Transverse colon (tissue), 4 donors: ENCODE data around the gene ERG. TPM values are rescaled to one million over a fixed set of nuclear protein-coding genes. Genes with fewer than 3 reads are reported as not detected.
A peak's percentile ranks its signal among the peaks of the same experiment; 100 is the strongest.

Experiments
- DNase-seq: peaks from one replicate; pipeline ENCODE4 v3.0.0-alpha.2; 2019
- H3K27ac ChIP-seq, 4 donors: fragments of 200-600 bp; sonication (generic); 2 replicates each; pipeline ENCODE4 v1.5.1; 2016 to 2018; ENCODE audit warnings: inconsistent platforms in 4 of 4
- H3K27me3 ChIP-seq: fragments of 200-600 bp; sonication (generic); 2 replicates; pipeline ENCODE4 v1.5.1; 2017; ENCODE audit warnings: inconsistent platforms
- H3K36me3 ChIP-seq, 4 donors: fragments of 200-600 bp; sonication (generic); 2 replicates each; pipeline ENCODE4 v1.5.1; 2017 to 2019; ENCODE audit warnings: inconsistent platforms in 4 of 4
- H3K4me1 ChIP-seq, 4 donors: fragments of 200-600 bp; sonication (generic); 2 replicates each; pipeline ENCODE4 v1.5.1; 2017 to 2020; ENCODE audit warnings: inconsistent platforms in 4 of 4
- H3K4me3 ChIP-seq, 4 donors: fragments of 200-600 bp; sonication (generic); 1 replicate in 1 of 4; 2 replicates in 3 of 4; pipeline versions ENCODE4 v1.5.1 to v1.6.1; 2017 to 2019; ENCODE audit warnings: inconsistent platforms in 4 of 4
- H3K9me3 ChIP-seq, 2 donors: fragments of 200-600 bp; sonication (generic); 2 replicates each; pipeline ENCODE4 v1.5.1; 2017 to 2019; ENCODE audit warnings: inconsistent platforms in 2 of 2
- CTCF ChIP-seq, 5 experiments: fragments of 200-600 bp in 3 of 5; fragments of 450-650 bp in 2 of 5; sonication (generic) in 3 of 5; IDR thresholded peaks; 1 replicate in 2 of 5; 2 replicates in 3 of 5; pipeline ENCODE4 v1.5.1; 2016 to 2017; ENCODE audit warnings: antibody characterized with exemption in 5 of 5, inconsistent platforms in 3 of 5, mild to moderate bottlenecking in 2 of 5, moderate library complexity in 1 of 5
- EP300 ChIP-seq: sonication (generic); formaldehyde crosslinking; IDR thresholded peaks from one replicate; pipeline ENCODE4 v1.6.1; 2017; ENCODE audit warnings: antibody characterized with exemption, low read depth
- POLR2A ChIP-seq: fragments of 450-650 bp; IDR thresholded peaks from one replicate; pipeline ENCODE4 v1.6.1; 2016; ENCODE audit warnings: antibody characterized with exemption, mild to moderate bottlenecking, moderate library complexity
- POLR2AphosphoS5 ChIP-seq, 3 donors: sonication (generic); formaldehyde crosslinking; IDR thresholded peaks; one replicate each; pipeline ENCODE4 v1.6.1; 2016; ENCODE audit warnings: antibody characterized with exemption in 3 of 3
- WGBS, 2 donors: methylation state at CpG; one replicate each; pipeline ENCODE4 v1.1.5; 2018; ENCODE audit warnings: low coverage in 1 of 2; 5-methylcytosine and 5-hydroxymethylcytosine counted together
- in situ Hi-C, 4 donors: fragments of 200-750 bp; cut with MboI; loops; one replicate each; pipeline versions ENCODE4 v1.15.0 to v1.15.1; 2017; ENCODE audit warnings: low sequenced_read_pairs in 3 of 4, low pct_ligation_motif_present in 1 of 4, low pct_unique_long_range_greater_than_20kb in 1 of 4
- intact Hi-C: fragments of 100-400 bp; cut with DNase I; formaldehyde crosslinking; loops from one replicate; pipeline ENCODE4 v1.15.1; 2023; ENCODE audit warnings: low total_unique reads
- total RNA-seq, 4 donors: library from RNA; depleted of rRNA; stranded (reverse); fragments of >200 nt; gene quantifications; one replicate each; pipeline ENCODE4 v1.1.0, GENCODE V29; 2016

The ERG gene
- total RNA-seq, 4 donors from 2014 or later: 1.5 to 8.6 (median 3.7) TPM

- Histone ChIP-seq H3K27me3 (peaks cover 9% of the 10 kb centered on the region), H3K36me3 (no peaks in the 10 kb centered on the region), H3K4me1 (peaks cover 0 to 20% (median 7%) of the 10 kb centered on the region in 4 donors), H3K9me3 (no peaks in the 10 kb centered on the region), H3K27ac (no peak overlapping the region), H3K4me3 (no peak overlapping the region)
- TF ChIP-seq CTCF (IDR thresholded peaks at IDR 0.05): no peak
- TF ChIP-seq POLR2A: no peak
- no peak for TF ChIP-seq POLR2AphosphoS5 (IDR thresholded peaks at IDR 0.05)
- no peak for TF ChIP-seq EP300
- in situ Hi-C loops: no loop called here
- no peak for DNase-seq
- 76 to 82% methylated on average over 5 of the region's 5 CpGs for WGBS, 2 donors
- intact Hi-C loops: no loop called here
These were observed 26.5 kb downstream of the ERG start for GRCh38 chr21:38471766-38472165.

GRCh38 chr21:38470755-38471154 is 27.5 kb downstream of the ERG start:
- TF ChIP-seq EP300: no peak
- in situ Hi-C loops (no loop called here), intact Hi-C loops (no loop called here)
- Histone ChIP-seq H3K4me3 (no peak overlapping the region), H3K27ac (no peak overlapping the region), H3K9me3 (no peaks in the 10 kb centered on the region), H3K4me1 (peaks cover 0 to 11% (median 0%) of the 10 kb centered on the region in 4 donors), H3K27me3 (peaks cover 5% of the 10 kb centered on the region), H3K36me3 (no peaks in the 10 kb centered on the region)
- WGBS, 2 donors: 57 to 69% methylated on average over 3 of the region's 3 CpGs
- DNase-seq: no peak

GRCh38 chr21:38469642-38470041 is 28.6 kb downstream of the ERG start:
- H3K27ac ChIP-seq: no peak overlapping the region
- no peaks in the 10 kb centered on the region for H3K36me3 ChIP-seq
- no peak overlapping the region for H3K4me3 ChIP-seq
- 14 to 21% methylated on average over 1 of the region's 1 CpG for WGBS, 2 donors
- peaks cover 0 to 6% (median 0%) of the 10 kb centered on the region in 4 donors for H3K4me1 ChIP-seq
- in situ Hi-C loops (no loop called here), intact Hi-C loops (no loop called here)
- no peaks in the 10 kb centered on the region for H3K27me3 ChIP-seq
- no peak for DNase-seq
- TF ChIP-seq CTCF (IDR thresholded peaks at IDR 0.05) (no peak), POLR2A (no peak), EP300 (no peak), POLR2AphosphoS5 (IDR thresholded peaks at IDR 0.05) (no peak)
- H3K9me3 ChIP-seq: no peaks in the 10 kb centered on the region

- intact Hi-C loops: no loop called here
These were observed 29.3 kb downstream of the ERG start for GRCh38 chr21:38468989-38469388.

More at GRCh38 chr21:38468989-38469388, 29.3 kb downstream of the ERG start:
- Histone ChIP-seq H3K36me3 (no peaks in the 10 kb centered on the region), H3K4me3 (no peak overlapping the region), H3K4me1 (peaks cover 0 to 6% (median 0%) of the 10 kb centered on the region in 4 donors), H3K27ac (peak overlapping the region in 1 of 4 donors; percentile 30), H3K27me3 (no peaks in the 10 kb centered on the region), H3K9me3 (no peaks in the 10 kb centered on the region)
- TF ChIP-seq POLR2AphosphoS5 (IDR thresholded peaks at IDR 0.05): no peak
- no peak for TF ChIP-seq EP300
- no peak for TF ChIP-seq POLR2A
- no peak for TF ChIP-seq CTCF (IDR thresholded peaks at IDR 0.05)
- no peak for DNase-seq
- in situ Hi-C loops: no loop called here
- 22 to 54% methylated on average over 4 of the region's 4 CpGs for WGBS, 2 donors
